ENCODE data around the gene TMEM132D.

DNA sequence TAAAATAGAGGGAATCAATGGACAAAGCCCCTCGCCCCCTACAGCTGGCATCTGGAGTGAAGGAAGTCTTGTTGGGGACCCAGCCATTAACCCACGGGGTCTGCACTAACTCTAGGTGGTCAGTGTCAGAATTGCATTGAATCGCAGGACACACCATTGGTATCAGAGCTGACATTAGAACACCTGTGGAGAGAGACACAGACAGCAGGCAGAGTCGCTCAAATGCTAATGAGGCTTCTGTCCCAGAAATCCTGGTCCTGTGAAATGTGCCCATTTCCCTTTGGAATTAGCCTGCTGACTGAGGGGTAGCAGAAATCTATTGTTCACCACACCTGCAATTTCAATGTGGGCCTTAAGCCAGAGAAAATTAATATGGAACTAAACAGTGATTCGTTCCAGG lies 33.0 kb downstream of the TMEM132D start:
- TF ChIP-seq, protein P1, sequence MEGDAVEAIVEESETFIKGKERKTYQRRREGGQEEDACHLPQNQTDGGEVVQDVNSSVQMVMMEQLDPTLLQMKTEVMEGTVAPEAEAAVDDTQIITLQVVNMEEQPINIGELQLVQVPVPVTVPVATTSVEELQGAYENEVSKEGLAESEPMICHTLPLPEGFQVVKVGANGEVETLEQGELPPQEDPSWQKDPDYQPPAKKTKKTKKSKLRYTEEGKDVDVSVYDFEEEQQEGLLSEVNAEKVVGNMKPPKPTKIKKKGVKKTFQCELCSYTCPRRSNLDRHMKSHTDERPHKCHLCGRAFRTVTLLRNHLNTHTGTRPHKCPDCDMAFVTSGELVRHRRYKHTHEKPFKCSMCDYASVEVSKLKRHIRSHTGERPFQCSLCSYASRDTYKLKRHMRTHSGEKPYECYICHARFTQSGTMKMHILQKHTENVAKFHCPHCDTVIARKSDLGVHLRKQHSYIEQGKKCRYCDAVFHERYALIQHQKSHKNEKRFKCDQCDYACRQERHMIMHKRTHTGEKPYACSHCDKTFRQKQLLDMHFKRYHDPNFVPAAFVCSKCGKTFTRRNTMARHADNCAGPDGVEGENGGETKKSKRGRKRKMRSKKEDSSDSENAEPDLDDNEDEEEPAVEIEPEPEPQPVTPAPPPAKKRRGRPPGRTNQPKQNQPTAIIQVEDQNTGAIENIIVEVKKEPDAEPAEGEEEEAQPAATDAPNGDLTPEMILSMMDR (IDR thresholded peaks at IDR 0.05): no peak
- TF ChIP-seq EZH2 (IDR thresholded peaks at IDR 0.05): no peak
